Esophagus (tissue), 2 donors: Measurements from ENCODE around the gene SRP68. TPM values are rescaled to one million over a fixed set of nuclear protein-coding genes. Genes with fewer than 3 reads are reported as not detected.

Experiments
- H3K27ac ChIP-seq, 2 donors: one replicate each; pipeline ENCODE4 v1.5.1; 2013; ENCODE audit warnings: low read depth in 2 of 2, mild to moderate bottlenecking in 2 of 2, inconsistent platforms in 1 of 2, low read length in 1 of 2, moderate library complexity in 1 of 2
- H3K27me3 ChIP-seq, 2 donors: one replicate each; pipeline ENCODE4 v1.6.1; 2013; ENCODE audit warnings: low read length in 2 of 2, control low read depth in 1 of 2, mild to moderate bottlenecking in 1 of 2; ENCODE audit not compliant: insufficient read depth in 2 of 2, control insufficient read depth in 1 of 2
- H3K36me3 ChIP-seq, 2 donors: one replicate each; pipeline ENCODE4 v1.6.1; 2013; ENCODE audit warnings: low read length in 1 of 2; ENCODE audit not compliant: control insufficient read depth in 2 of 2, insufficient read depth in 2 of 2
- H3K4me1 ChIP-seq, 2 donors: one replicate each; pipeline ENCODE4 v1.6.1; 2013; ENCODE audit warnings: low read length in 1 of 2; ENCODE audit not compliant: control insufficient read depth in 2 of 2, insufficient read depth in 2 of 2
- H3K4me3 ChIP-seq, 2 donors: one replicate each; pipeline ENCODE4 v1.5.1; 2013; ENCODE audit warnings: low read length in 2 of 2, mild to moderate bottlenecking in 2 of 2, low read depth in 1 of 2, moderate library complexity in 1 of 2
- H3K9me3 ChIP-seq, 2 donors: one replicate each; pipeline ENCODE4 v1.6.1; 2013; ENCODE audit warnings: mild to moderate bottlenecking in 2 of 2, low read depth in 1 of 2, low read length in 1 of 2, moderate library complexity in 1 of 2; ENCODE audit not compliant: control insufficient read depth in 2 of 2, insufficient read depth in 1 of 2
- WGBS, 2 donors: extraction: QIAGEN DNeasy Blood & Tissue Kit; methylation state at CpG; one replicate each; pipeline ENCODE4 v1.1.7; 2013; 5-methylcytosine and 5-hydroxymethylcytosine counted together
- polyA plus RNA-seq, 2 donors: library from polyadenylated mRNA; stranded (reverse); fragments of 200-250 nt; gene quantifications; one replicate each; pipeline ENCODE4 v1.2.3, GENCODE V29; 2013
- donor health status: healthy with polysubstance abuse.
- donor health status: Bipolar disorder and iron deficiency.

SRP68 gene
- polyA plus RNA-seq, 2 donors = 34.3 to 57.9 TPM

GRCh38 chr17:76022285-76022684 is 50.0 kb downstream of the SRP68 start:
- WGBS, 2 donors = 84 to 88% methylated on average over 22 to 24 of the region's 24 CpGs
- Histone ChIP-seq H3K27ac (no peak overlapping the region), H3K9me3 (no peaks in the 10 kb centered on the region), H3K27me3 (no peaks in the 10 kb centered on the region), H3K4me3 (no peak overlapping the region), H3K36me3 (peaks cover 0 to 42% of the 10 kb centered on the region in 2 donors), H3K4me1 (peaks cover 0 to 2% of the 10 kb centered on the region in 2 donors)

DNA sequence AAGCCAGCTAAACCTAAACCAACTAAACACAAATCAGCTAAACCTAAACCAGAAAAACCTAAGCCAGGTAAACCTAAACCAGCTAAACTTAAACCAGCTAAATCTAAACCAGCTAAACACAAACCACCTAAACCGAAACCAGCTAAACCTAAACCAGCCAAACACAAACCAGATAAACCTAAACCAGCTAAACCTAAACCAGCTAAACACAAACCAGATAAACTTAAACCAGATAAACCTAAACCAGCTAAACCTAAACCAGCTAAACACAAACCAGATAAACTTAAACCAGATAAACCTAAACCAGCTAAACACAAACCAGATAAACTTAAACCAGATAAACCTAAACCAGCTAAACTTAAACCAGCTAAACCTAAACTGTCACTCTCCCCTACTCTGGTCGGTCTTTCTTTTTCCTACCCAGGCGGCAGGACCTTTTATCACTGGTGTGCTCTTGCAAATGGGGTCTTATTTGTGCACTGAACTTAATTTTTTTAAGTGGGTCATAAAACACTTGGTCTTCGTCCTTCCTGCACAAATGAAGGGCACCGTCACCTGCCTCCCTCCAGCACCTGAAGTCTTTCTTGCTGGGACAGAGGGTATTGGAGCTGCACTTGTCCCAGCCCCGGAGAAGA is 52.4 kb downstream of the SRP68 start:
- WGBS, 2 donors = 87 to 89% methylated on average over 6 of the region's 6 CpGs
- Histone ChIP-seq H3K9me3 (no peaks in the 10 kb centered on the region), H3K36me3 (peaks cover 0 to 58% of the 10 kb centered on the region in 2 donors), H3K27ac (no peak overlapping the region), H3K27me3 (no peaks in the 10 kb centered on the region), H3K4me1 (peaks cover 1 to 4% of the 10 kb centered on the region in 2 donors), H3K4me3 (no peak overlapping the region)

- no peak overlapping the region for H3K4me3 ChIP-seq
- H3K9me3 ChIP-seq = no peaks in the 10 kb centered on the region
- no peaks in the 10 kb centered on the region for H3K27me3 ChIP-seq
- peaks cover 4 to 65% of the 10 kb centered on the region in 2 donors for H3K36me3 ChIP-seq
- peaks cover 4 to 9% of the 10 kb centered on the region in 2 donors for H3K4me1 ChIP-seq
- no peak overlapping the region for H3K27ac ChIP-seq
- WGBS, 2 donors = 85 to 90% methylated on average over 13 of the region's 13 CpGs
Observed at GRCh38 chr17:76018801-76019200, 53.5 kb downstream of the SRP68 start.

- Histone ChIP-seq H3K4me3 (no peak overlapping the region), H3K36me3 (peaks cover 5 to 65% of the 10 kb centered on the region in 2 donors), H3K27ac (no peak overlapping the region), H3K9me3 (no peaks in the 10 kb centered on the region), H3K4me1 (peaks cover 4 to 7% of the 10 kb centered on the region in 2 donors), H3K27me3 (no peaks in the 10 kb centered on the region)
- 86 to 93% methylated on average over 11 of the region's 11 CpGs for WGBS, 2 donors
Observed at GRCh38 chr17:76018340-76018680, 54.0 kb downstream of the SRP68 start.

DNA sequence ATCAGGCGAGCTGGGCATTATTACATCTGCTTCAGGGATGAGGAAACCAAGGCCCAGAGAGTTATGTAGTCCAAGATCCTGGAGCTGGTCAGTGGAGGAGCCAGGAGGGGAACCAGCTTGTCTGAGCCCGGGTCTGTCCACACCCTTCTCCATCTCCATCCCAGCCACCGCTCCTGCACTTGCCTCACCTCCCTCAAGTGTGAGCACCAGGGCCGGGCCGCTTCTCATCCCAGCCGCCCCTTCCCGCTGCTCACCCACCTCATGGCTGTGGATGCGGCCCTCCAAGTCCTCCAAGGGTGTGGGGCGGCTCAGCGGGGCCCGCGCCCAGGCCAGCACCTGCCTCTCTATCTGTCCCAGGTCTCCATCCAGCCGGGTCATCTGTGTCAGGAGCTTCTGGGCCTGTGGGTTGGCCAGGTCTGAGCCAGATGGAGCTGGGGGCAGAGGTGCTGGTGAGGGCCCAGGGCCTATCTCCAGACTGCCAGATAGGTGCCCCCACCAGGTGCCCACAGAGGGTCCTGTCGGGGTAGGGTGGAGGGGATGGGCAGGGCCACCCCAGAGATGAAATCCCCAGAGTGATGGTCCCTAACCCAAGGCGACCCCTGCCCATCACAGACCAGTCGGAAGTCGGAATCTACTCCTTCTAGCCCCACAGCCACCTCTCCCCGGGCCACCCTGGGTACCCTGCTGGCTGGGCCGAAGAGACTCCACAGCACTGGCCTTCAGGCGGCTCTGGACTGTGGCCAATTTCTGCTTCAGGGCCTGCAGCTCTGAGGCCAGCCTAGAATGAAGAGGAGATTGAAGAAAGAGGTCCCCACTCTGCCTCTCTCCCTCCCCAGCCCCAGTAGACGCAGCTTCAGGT is 54.6 kb downstream of the SRP68 start:
- Histone ChIP-seq H3K4me3 (no peak overlapping the region), H3K36me3 (peaks cover 5 to 61% of the 10 kb centered on the region in 2 donors), H3K27me3 (no peaks in the 10 kb centered on the region), H3K4me1 (peaks cover 4 to 7% of the 10 kb centered on the region in 2 donors), H3K9me3 (no peaks in the 10 kb centered on the region), H3K27ac (no peak overlapping the region)
- 87% methylated on average over 20 to 21 of the region's 21 CpGs for WGBS, 2 donors

DNA sequence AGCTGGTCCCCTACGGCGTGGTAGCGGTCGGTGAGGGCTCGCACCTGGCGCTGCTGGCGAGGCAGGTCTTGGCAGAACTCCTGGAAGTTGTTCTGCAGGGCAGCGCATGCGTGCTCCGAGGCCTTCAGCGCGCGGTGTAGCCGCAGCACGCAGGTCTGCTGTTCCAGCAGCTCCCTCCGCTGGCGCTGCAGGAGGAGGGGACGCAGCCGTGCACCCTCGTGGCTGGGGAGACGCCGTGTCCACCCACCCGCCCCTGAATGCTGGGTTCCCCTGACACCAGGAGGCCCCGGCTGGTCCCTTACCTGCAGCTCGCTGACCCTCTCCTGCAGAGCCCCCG is 57.4 kb downstream of the SRP68 start:
- WGBS, 2 donors = 63 to 64% methylated on average over 24 to 26 of the region's 26 CpGs
- Histone ChIP-seq H3K9me3 (no peaks in the 10 kb centered on the region), H3K4me1 (peaks cover 4 to 7% of the 10 kb centered on the region in 2 donors), H3K4me3 (no peak overlapping the region), H3K36me3 (peaks cover 9 to 72% of the 10 kb centered on the region in 2 donors), H3K27ac (peak overlapping the region in 1 of 2 donors; percentile 13), H3K27me3 (no peaks in the 10 kb centered on the region)

DNA sequence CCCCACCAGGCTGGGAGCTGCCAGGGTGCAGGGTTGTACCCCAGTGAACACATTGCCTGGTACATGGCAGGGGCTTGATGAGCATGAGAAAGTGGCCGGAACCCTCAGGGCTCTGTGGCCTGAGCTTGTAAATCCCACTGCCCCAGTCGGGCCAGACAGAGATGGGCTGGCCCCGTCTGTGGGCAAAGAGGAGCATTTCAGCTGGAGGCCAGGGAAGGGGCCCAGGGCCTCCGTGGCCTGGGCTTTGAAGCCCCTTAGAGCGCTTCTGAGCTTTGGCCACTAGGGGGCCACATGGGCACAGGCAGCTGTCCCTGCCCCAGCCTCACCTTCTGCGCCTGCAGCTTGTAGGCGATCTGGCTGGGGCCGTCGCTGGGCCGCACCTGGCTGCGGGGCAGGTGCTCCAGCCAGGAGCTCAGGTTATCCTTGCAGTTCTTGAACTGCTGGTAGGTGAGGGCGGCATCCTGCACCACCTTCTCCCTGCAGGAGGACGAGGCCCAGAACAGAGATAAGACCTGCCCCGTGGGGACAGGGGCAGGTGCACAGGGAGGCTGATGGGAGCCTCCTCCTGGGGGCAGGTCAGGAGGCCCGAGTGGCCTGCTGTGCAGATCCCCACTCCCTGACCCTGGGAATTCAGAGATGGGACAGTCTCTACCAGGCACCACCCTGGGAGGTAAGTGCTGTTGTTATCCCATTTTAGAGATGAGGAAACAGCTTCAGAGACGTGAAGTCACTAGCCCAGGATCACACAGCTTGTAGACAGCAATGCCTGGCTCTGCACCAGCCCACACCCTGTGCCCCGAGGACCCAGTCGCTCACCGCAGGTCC is 58.0 kb downstream of the SRP68 start:
- Histone ChIP-seq H3K9me3 (no peaks in the 10 kb centered on the region), H3K4me3 (no peak overlapping the region), H3K36me3 (peaks cover 9 to 75% of the 10 kb centered on the region in 2 donors), H3K27me3 (no peaks in the 10 kb centered on the region), H3K27ac (peak overlapping the region; percentile 17 to 27), H3K4me1 (peaks cover 4 to 7% of the 10 kb centered on the region in 2 donors)
- 24% methylated on average over 19 of the region's 19 CpGs for WGBS, 2 donors

- H3K4me1 ChIP-seq = peaks cover 4 to 7% of the 10 kb centered on the region in 2 donors
- H3K4me3 ChIP-seq = no peak overlapping the region
- WGBS, 2 donors = 82 to 85% methylated on average over 15 of the region's 15 CpGs
- H3K27me3 ChIP-seq = no peaks in the 10 kb centered on the region
- no peaks in the 10 kb centered on the region for H3K9me3 ChIP-seq
- peaks cover 9 to 73% of the 10 kb centered on the region in 2 donors for H3K36me3 ChIP-seq
- no peak overlapping the region for H3K27ac ChIP-seq
Observed at GRCh38 chr17:76013377-76013932, 58.9 kb downstream of the SRP68 start.

DNA sequence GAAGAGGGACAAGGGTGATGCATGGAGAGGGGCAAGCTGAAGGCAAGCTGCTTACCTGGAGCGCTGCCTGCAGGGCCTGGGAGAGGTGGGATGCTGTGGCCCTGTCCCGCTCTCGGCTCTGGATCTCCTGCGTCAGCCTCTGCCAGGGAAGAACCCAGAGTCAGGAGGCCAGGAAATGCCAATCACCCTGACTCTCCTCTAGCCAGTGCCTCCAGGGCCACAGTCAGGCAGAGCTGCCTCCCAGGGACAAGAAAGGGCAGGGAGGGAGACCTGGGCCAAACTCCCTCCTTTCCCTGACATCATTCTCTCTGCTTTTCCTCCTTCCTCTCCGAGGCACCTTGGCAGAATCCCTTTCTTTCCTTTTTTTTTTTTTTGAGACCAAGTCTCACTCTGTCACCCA is 60.4 kb downstream of the SRP68 start:
- H3K36me3 ChIP-seq = peaks cover 9 to 74% of the 10 kb centered on the region in 2 donors
- H3K4me1 ChIP-seq = peaks cover 4 to 7% of the 10 kb centered on the region in 2 donors
- no peak overlapping the region for H3K27ac ChIP-seq
- WGBS, 2 donors = 85% methylated on average over 5 of the region's 5 CpGs
- H3K27me3 ChIP-seq = no peaks in the 10 kb centered on the region
- no peak overlapping the region for H3K4me3 ChIP-seq
- H3K9me3 ChIP-seq = no peaks in the 10 kb centered on the region
